GM19463 (cell line): ENCODE measurements around the gene CHRDL2.
"Not testable (repeated sequence)": the region's sequence is repeated elsewhere in the genome, so short reads cannot be mapped to it uniquely, and the experiment has no call there.

ENCODE experiments used
- ATAC-seq: cut with Tn5 transposase; IDR thresholded peaks from one replicate; pipeline ENCODE4 v1.9.1; 2021; ENCODE audit warnings: mild to moderate bottlenecking, moderate library complexity; ENCODE audit not compliant: unreplicated experiment

Gene CHRDL2

GRCh38 chr11:74731301-74732094 lies at the start of gene CHRDL2:
CHRDL2 (minus strand) TSS chr11:74731426; CDS start chr11:74730888, 538 bp downstream.
- ATAC-seq: no peak

GRCh38 chr11:74780248-74781005 lies 49.2 kb upstream of the CHRDL2 start:
- ATAC-seq: no peak

GRCh38 chr11:74778581-74778980 lies 47.4 kb upstream of the CHRDL2 start:
- no peak for ATAC-seq

GRCh38 chr11:74777877-74778276 lies 46.7 kb upstream of the CHRDL2 start:
- ATAC-seq: no peak

- no peak for ATAC-seq
These were observed 45.8 kb upstream of the CHRDL2 start for GRCh38 chr11:74777038-74777437.

GRCh38 chr11:74776546-74776945 lies 45.3 kb upstream of the CHRDL2 start:
- ATAC-seq: no peak

GRCh38 chr11:74775762-74776161 lies 44.5 kb upstream of the CHRDL2 start:
- no peak for ATAC-seq

- ATAC-seq: no peak
These were observed 42.2 kb upstream of the CHRDL2 start for GRCh38 chr11:74773476-74773875.

- no peak for ATAC-seq
These were observed 39.9 kb upstream of the CHRDL2 start for GRCh38 chr11:74771139-74771538.

GRCh38 chr11:74770456-74770855 lies 39.2 kb upstream of the CHRDL2 start:
- no peak for ATAC-seq

- ATAC-seq: no peak
These were observed 38.0 kb upstream of the CHRDL2 start for GRCh38 chr11:74769055-74769707.

GRCh38 chr11:74768172-74768651 lies 37.0 kb upstream of the CHRDL2 start:
- ATAC-seq: peak; percentile 58

- ATAC-seq: no peak
These were observed 35.7 kb upstream of the CHRDL2 start for GRCh38 chr11:74766905-74767304.

- no peak for ATAC-seq
These were observed 25.3 kb upstream of the CHRDL2 start for GRCh38 chr11:74756571-74756970.

- no peak for ATAC-seq
These were observed 24.3 kb upstream of the CHRDL2 start for GRCh38 chr11:74755395-74755995.

- ATAC-seq: peak; percentile 58
These were observed 23.5 kb upstream of the CHRDL2 start for GRCh38 chr11:74754507-74755252.

GRCh38 chr11:74751303-74751702 lies 20.1 kb upstream of the CHRDL2 start:
- ATAC-seq: no peak

GRCh38 chr11:74750598-74750997 lies 19.4 kb upstream of the CHRDL2 start:
- ATAC-seq: not testable (repeated sequence)

- no peak for ATAC-seq
These were observed 18.7 kb upstream of the CHRDL2 start for GRCh38 chr11:74749965-74750296.

- peak; percentile 40 for ATAC-seq
These were observed 18.1 kb upstream of the CHRDL2 start for GRCh38 chr11:74749127-74749964.
